HG03354 (cell line): Measurements from ENCODE around the gene HDHD3.

Source experiments
- ATAC-seq: cut with Tn5 transposase; IDR thresholded peaks from one replicate; pipeline ENCODE4 v1.9.1; 2021; ENCODE audit warnings: mild to moderate bottlenecking; ENCODE audit not compliant: unreplicated experiment, poor library complexity, severe bottlenecking

HDHD3 gene

DNA sequence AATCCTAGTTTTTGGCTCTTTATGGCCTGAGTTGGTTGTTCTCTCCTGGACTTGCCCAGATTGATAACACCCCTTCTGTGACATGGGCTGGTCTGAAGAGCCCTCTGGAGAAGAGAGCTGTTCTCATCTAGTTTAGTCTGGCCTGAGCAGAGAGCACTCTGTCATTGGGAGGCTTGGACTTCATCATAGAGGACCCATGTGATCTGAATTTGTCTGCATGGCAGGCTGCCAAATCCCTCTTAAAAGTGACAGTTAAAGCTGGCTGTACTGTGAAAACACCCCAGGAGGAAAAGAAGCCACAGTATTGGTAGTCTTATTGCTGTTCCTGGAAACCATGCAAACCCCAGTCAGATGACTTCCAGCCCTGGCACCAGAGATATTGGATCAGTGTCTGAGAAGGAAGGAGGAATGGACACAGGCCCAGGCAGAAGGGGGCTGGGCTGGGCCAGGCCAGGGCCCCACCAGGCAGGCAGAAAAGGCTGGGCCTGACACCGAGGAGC is 33.0 kb downstream of the HDHD3 start:
- ATAC-seq, result no peak

DNA sequence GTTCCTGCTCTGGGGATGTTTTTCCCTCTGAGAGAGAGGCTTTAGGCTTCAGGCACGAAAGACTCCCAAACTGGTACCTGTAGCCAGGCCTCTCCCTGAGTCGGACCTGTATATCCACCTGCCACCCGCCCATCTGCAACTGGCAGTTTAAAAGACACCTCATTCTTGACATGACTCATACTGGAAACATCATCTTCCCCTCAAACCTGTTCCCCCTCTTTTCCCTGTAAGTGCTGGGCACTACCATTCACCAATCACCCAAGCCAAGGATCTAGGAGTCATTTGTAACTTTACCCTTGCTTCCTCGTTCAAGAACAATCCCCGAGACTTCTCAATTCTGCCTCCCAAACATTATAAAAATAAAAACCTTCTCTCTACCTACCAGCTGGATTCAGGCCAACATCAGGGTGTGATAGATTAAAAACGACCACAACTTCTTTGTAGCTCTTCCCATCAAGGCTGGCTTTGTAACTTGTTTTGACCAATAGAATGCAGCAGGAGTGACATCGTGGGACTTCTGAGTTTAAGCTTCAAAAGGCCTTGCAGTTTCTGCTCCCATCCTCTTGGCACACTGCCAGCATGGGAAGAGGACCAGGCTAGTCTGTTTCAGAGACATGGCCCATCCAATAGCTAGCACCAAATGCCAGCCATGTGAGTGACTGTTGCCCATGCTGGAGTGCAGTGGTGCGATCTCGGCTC is 34.9 kb downstream of the HDHD3 start:
- no peak for ATAC-seq

DNA sequence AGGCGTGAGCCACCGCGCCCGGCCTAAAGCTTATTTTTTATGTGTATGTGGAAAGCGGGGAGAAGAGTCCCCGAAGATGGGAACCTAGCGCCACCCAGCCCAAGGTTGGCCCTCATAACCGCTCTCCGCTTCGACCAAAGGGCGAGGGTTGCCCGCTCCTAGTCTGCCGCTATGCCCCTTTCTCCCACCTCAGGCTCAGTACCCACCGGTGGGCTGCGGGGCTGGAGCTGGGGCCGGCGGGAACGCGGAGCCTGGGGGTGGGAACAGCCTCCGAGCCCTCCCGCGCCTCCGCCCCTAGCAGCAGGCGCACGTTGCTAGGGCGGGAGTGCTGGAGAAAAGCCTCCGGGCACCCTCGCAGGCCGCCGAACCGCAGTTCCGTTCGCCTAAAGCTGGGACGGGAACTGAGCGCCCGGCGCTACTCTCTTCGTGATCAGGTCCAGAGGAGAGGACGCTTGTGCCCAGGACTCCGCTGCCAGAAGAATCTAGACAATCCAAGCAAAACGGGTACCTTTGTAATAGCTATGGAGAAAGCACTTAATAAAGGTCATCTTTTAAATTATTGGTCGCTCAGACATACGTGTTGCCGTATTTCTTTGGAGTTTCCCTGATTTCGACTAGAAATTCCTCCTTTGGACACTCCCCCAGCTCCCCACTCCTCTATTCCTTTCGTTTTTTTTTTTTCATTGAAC is 36.6 kb downstream of the HDHD3 start, which contains the start of gene WDR31:
Gene WDR31 (minus strand): TSS at position 265 of the 689 bp plus-strand sequence. CDS start 8,253 bp downstream, outside the sequence.
- ATAC-seq, result peak; percentile 99

DNA sequence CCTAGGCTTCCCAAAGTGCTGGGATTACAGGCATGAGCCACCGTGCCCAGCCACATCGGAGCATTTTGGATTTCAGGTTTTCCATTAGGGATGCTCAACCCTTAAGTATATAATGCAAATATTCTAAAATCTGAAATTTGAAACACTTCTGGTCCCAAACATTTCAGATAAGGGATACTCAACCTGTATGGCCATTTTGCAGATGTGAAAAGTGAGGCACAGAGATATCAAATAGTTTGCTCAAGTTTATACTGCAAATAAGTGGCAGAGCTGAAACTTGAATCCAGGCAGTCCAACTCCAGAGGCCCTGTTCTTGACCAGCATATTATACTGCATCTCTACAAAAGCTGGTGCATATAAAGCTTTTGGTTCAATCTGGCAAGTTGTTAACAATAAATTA is 39.1 kb downstream of the HDHD3 start:
- no peak for ATAC-seq

DNA sequence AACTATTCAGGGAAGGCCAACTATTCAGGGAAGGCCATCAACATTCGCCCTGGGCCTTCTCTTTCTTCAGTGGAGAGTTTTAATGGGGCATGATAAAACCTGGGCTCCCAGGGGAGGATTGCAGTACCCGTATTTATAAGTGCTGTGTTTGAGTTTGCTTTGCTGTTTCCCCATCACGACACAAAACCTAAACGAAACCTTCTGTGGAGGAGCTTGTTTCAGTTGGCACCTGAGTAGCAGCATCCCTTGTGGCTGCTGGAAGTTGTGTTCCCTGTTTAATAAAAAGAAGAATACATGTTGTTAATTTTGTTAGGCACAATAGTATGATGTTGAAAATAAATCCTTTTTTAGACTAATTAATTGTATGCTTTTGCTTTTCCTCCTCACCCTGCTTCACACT is 45.0 kb downstream of the HDHD3 start:
- no peak for ATAC-seq

DNA sequence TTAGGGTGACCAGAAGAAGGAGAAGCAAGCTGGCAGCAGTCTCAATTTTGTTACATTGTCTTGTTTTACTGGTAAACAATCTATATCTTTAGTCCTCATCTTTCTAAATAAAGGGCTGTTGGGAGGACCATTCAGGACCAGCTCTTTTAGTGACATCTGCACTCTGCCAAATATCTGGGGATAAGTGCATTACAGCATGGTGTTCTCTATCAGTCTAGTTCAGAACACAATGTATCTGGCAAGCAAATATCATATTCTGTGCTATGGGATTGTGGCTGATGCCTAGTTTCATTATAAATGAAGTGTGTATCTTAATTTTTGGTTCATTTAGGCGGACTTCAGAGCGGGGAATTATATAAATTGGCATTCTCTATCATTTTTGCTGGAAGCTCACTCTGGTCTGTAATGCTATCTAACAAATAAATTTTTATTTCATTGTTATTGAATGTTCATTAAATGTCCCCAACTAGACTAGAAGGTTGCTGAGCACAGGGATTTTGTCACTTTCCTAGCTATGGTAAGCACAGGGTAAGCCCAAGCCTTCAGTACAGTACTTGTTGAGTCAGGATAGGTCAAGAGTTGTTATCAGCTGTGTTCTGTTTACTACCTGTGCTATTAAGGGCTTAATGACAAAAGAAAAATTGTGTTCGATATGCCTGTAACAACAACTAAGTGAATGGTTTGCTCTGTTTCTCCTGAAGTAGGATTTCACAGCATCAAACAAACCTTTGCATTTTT is 48.6 kb downstream of the HDHD3 start:
- ATAC-seq, result no peak

DNA sequence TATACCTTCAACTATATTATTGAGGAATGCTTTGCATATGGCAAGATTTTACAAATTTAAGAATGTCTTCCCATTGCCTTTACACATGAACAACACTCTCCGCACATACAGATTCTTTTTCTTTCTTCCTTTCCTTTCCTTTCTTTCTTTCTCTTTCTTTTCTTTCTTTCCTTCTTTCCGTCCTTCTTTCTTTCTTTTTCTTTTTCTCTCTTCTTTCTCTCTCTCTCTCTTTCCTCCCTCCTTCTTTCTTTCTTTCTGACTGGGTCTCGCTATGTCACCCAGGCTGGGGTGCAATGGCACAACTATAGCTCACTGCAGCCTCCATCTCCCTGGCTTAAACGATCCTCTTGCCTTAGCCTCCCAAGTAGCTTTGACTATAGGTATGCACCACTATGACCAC is 50.6 kb downstream of the HDHD3 start:
- no peak for ATAC-seq
